ENCODE measurements around the gene POLR3H. TPM values are rescaled to one million over a fixed set of nuclear protein-coding genes. Genes with fewer than 3 reads are reported as not detected.

The POLR3H gene
- polyA plus RNA-seq, 1 donor from 2014 or later, result 28.0 TPM

DNA sequence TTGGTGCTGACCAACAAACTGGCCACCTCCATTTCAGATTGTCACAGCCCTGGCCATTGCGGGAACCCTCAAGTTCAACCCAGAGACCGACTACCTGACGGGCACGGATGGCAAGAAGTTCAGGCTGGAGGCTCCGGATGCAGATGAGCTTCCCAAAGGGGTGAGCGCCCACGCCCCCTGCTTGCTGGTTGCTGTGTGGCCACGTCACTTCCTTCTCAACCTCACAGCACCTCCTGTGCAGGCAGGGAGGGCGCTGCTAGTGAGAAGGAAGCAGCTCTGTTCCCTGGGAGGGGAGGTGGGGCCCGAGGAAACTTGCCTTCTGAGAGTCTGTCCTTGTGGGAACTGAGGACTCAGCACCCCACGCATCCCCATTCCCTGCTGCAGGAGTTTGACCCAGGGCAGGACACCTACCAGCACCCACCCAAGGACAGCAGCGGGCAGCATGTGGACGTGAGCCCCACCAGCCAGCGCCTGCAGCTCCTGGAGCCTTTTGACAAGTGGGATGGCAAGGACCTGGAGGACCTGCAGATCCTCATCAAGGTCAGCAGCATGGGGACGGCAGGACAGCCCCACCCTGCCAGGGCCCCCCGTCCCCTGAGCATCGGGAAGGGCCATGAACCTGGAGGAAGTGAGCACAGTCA, 19.3 kb downstream of the POLR3H start:
- Histone ChIP-seq H3K9ac (ENCODE audit: low read length) (no peak overlapping the region), H3K36me3 (ENCODE audit: insufficient read depth, low read length) (no peaks in the 10 kb centered on the region), H3K9me3 (ENCODE audit: low read length) (no peaks in the 10 kb centered on the region), H3K4me3 (ENCODE audit: low read length) (no peak overlapping the region), H3K27ac (ENCODE audit: low read length) (no peak overlapping the region), H3K79me2 (replicated peaks; ENCODE audit: insufficient read depth, low read length) (no peaks in the 10 kb centered on the region), H3K9me2 (ENCODE audit: insufficient read depth, low read length) (no peaks in the 10 kb centered on the region), H3K27me3 (ENCODE audit: insufficient read depth, low read depth, low read length) (no peaks in the 10 kb centered on the region), H2AFZ (ENCODE audit: low read depth, low read length) (no peak overlapping the region), H3F3A (ENCODE audit: insufficient read depth, low read length, poor library complexity, severe bottlenecking) (no peaks in the 10 kb centered on the region), H3K4me2 (ENCODE audit: low read length) (no peak overlapping the region), H4K20me1 (ENCODE audit: insufficient read depth) (no peaks in the 10 kb centered on the region)
- TF ChIP-seq EZH2 (IDR thresholded peaks at IDR 0.05; ENCODE audit: borderline replicate concordance, insufficient read depth, low read length, poor library complexity, severe bottlenecking) (no peak), TAF1 (IDR thresholded peaks at IDR 0.05; ENCODE audit: low read depth) (no peak), MXI1 (conservative IDR thresholded peaks at IDR 0.05; ENCODE audit: poor library complexity, severe bottlenecking) (no peak)

DNA sequence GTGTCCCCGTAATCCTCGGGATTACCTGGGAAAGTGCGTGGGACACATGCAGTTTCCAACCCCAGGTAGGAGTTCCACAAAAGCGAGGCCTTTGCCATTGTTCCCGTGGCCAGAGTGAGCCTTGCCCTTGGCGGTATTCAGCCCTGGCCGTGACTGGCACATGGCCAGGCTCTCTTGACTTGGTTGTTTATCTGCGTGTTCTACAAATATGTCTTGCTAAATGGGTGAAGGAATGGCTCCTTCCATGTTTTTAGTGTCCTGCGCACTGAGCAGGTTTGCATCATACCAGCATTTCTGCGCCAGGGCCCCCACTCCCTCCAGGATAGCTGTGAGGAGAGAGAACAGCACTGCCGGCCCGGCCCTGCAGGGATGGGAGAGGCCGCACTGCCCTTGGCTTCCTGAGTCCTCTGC, 20.0 kb downstream of the POLR3H start:
- Histone ChIP-seq H3K27me3 (ENCODE audit: insufficient read depth, low read depth, low read length) (no peaks in the 10 kb centered on the region), H3K9me3 (ENCODE audit: low read length) (no peaks in the 10 kb centered on the region), H3K4me3 (ENCODE audit: low read length) (no peak overlapping the region), H3K79me2 (replicated peaks; ENCODE audit: insufficient read depth, low read length) (no peaks in the 10 kb centered on the region), H2AFZ (ENCODE audit: low read depth, low read length) (no peak overlapping the region), H3K9ac (ENCODE audit: low read length) (no peak overlapping the region), H4K20me1 (ENCODE audit: insufficient read depth) (no peaks in the 10 kb centered on the region), H3K4me2 (ENCODE audit: low read length) (no peak overlapping the region), H3F3A (ENCODE audit: insufficient read depth, low read length, poor library complexity, severe bottlenecking) (no peaks in the 10 kb centered on the region), H3K36me3 (ENCODE audit: insufficient read depth, low read length) (no peaks in the 10 kb centered on the region), H3K9me2 (ENCODE audit: insufficient read depth, low read length) (no peaks in the 10 kb centered on the region), H3K27ac (ENCODE audit: low read length) (no peak overlapping the region)
- TF ChIP-seq TAF1 (IDR thresholded peaks at IDR 0.05; ENCODE audit: low read depth), result no peak
- no peak for TF ChIP-seq MXI1 (conservative IDR thresholded peaks at IDR 0.05; ENCODE audit: poor library complexity, severe bottlenecking)
- no peak for TF ChIP-seq POLR2AphosphoS5 (IDR thresholded peaks at IDR 0.05)
- TF ChIP-seq, protein P1, sequence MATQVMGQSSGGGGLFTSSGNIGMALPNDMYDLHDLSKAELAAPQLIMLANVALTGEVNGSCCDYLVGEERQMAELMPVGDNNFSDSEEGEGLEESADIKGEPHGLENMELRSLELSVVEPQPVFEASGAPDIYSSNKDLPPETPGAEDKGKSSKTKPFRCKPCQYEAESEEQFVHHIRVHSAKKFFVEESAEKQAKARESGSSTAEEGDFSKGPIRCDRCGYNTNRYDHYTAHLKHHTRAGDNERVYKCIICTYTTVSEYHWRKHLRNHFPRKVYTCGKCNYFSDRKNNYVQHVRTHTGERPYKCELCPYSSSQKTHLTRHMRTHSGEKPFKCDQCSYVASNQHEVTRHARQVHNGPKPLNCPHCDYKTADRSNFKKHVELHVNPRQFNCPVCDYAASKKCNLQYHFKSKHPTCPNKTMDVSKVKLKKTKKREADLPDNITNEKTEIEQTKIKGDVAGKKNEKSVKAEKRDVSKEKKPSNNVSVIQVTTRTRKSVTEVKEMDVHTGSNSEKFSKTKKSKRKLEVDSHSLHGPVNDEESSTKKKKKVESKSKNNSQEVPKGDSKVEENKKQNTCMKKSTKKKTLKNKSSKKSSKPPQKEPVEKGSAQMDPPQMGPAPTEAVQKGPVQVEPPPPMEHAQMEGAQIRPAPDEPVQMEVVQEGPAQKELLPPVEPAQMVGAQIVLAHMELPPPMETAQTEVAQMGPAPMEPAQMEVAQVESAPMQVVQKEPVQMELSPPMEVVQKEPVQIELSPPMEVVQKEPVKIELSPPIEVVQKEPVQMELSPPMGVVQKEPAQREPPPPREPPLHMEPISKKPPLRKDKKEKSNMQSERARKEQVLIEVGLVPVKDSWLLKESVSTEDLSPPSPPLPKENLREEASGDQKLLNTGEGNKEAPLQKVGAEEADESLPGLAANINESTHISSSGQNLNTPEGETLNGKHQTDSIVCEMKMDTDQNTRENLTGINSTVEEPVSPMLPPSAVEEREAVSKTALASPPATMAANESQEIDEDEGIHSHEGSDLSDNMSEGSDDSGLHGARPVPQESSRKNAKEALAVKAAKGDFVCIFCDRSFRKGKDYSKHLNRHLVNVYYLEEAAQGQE (IDR thresholded peaks at IDR 0.05; ENCODE audit: borderline replicate concordance), result no peak
- TF ChIP-seq EP300 (conservative IDR thresholded peaks at IDR 0.05; ENCODE audit: poor library complexity, severe bottlenecking), result no peak
- TF ChIP-seq EZH2 (IDR thresholded peaks at IDR 0.05; ENCODE audit: borderline replicate concordance, insufficient read depth, low read length, poor library complexity, severe bottlenecking), result no peak
- TF ChIP-seq SMC3 (conservative IDR thresholded peaks at IDR 0.05; ENCODE audit: poor library complexity), result no peak
- no peak for TF ChIP-seq RAD21 (conservative IDR thresholded peaks at IDR 0.05)
- TF ChIP-seq, protein P2, sequence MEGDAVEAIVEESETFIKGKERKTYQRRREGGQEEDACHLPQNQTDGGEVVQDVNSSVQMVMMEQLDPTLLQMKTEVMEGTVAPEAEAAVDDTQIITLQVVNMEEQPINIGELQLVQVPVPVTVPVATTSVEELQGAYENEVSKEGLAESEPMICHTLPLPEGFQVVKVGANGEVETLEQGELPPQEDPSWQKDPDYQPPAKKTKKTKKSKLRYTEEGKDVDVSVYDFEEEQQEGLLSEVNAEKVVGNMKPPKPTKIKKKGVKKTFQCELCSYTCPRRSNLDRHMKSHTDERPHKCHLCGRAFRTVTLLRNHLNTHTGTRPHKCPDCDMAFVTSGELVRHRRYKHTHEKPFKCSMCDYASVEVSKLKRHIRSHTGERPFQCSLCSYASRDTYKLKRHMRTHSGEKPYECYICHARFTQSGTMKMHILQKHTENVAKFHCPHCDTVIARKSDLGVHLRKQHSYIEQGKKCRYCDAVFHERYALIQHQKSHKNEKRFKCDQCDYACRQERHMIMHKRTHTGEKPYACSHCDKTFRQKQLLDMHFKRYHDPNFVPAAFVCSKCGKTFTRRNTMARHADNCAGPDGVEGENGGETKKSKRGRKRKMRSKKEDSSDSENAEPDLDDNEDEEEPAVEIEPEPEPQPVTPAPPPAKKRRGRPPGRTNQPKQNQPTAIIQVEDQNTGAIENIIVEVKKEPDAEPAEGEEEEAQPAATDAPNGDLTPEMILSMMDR (IDR thresholded peaks at IDR 0.05; ENCODE audit: poor library complexity, severe bottlenecking), result no peak

Measured in neural cell (in vitro differentiated cells).